K562 (cell line): ENCODE results near the gene CLSTN1. TPM values are rescaled to one million over a fixed set of nuclear protein-coding genes. Genes with fewer than 3 reads are reported as not detected.

Source experiments
- BACH1 ChIP-seq: fragments of 200-800 bp; sonication (Bioruptor generic); IDR thresholded peaks from 2 replicates; pipeline ENCODE4 v1.6.1; 2016; ENCODE audit warnings: missing genetic modification characterization, missing compliant biosample characterization
- CLOCK ChIP-seq: fragments of 250-450 bp; sonication (Bioruptor Pico); IDR thresholded peaks from 2 replicates; pipeline ENCODE4 v1.4.0; 2020; ENCODE audit warnings: mild to moderate bottlenecking, moderate library complexity, borderline replicate concordance
- DMBX1 ChIP-seq: fragments of 250-450 bp; sonication (Bioruptor Pico); IDR thresholded peaks from 2 replicates; pipeline ENCODE4 v1.8.0; 2022; ENCODE audit warnings: inconsistent platforms, mild to moderate bottlenecking, moderate library complexity, borderline replicate concordance
- ESRRB ChIP-seq: fragments of 250-450 bp; sonication (Bioruptor Pico); IDR thresholded peaks from 2 replicates; pipeline ENCODE4 v1.5.0; 2020; ENCODE audit warnings: mild to moderate bottlenecking, moderate library complexity, borderline replicate concordance
- FOXK1 ChIP-seq: sonication (generic); formaldehyde crosslinking; IDR thresholded peaks from 2 replicates; pipeline ENCODE4 v1.8.0; 2022; ENCODE audit warnings: missing genetic modification reagents, mild to moderate bottlenecking, borderline replicate concordance
- JUNB ChIP-seq: fragments of 450-650 bp; formaldehyde crosslinking; conservative IDR thresholded peaks from 2 replicates; pipeline ENCODE4 v1.4.0; 2020; ENCODE audit warnings: mild to moderate bottlenecking
- PHTF2 ChIP-seq: fragments of 250-450 bp; sonication (Bioruptor Pico); IDR thresholded peaks from 2 replicates; pipeline ENCODE4 v1.5.0; 2021; ENCODE audit warnings: mild to moderate bottlenecking
- RBM22 ChIP-seq: fragments of 200-400 bp; formaldehyde crosslinking; IDR thresholded peaks from 2 replicates; pipeline ENCODE4 v1.6.1; 2018; ENCODE audit warnings: low read length, low read depth; ENCODE audit not compliant: poor library complexity, severe bottlenecking
- SMARCE1 ChIP-seq: fragments of 450-650 bp; IDR thresholded peaks from 2 replicates; pipeline ENCODE4 v1.7.1; 2016; ENCODE audit warnings: mild to moderate bottlenecking
- ZNF23 ChIP-seq: fragments of 250-450 bp; sonication (Bioruptor Pico); IDR thresholded peaks from 2 replicates; pipeline ENCODE4 v1.4.0; 2020; ENCODE audit warnings: mild to moderate bottlenecking
- ZNF311 ChIP-seq: fragments of 250-450 bp; sonication (Bioruptor Pico); IDR thresholded peaks from 2 replicates; pipeline ENCODE4 v1.4.0; 2020; ENCODE audit warnings: mild to moderate bottlenecking, moderate library complexity
- ZZZ3 ChIP-seq: fragments of 450-650 bp; IDR thresholded peaks from 2 replicates; pipeline ENCODE4 v1.6.1; 2016; ENCODE audit warnings: antibody characterized with exemption, mild to moderate bottlenecking, moderate library complexity
- polyA plus RNA-seq, 8 experiments: library from polyadenylated mRNA; depleted of rRNA in 4 of 8; stranded (reverse) in 5 of 8; unstranded in 3 of 8; fragments of >200 nt; fragmentation: Nextera tagmentation in 2 of 8; fragmentation: Illumina TruSeq in 1 of 8; extraction: Ambion mirVana in 2 of 8; extraction: Trizol in 1 of 8; gene quantifications; 2 replicates each; pipeline versions ENCODE4 v1.2.1 to v1.2.3, GENCODE V29; 2011 to 2014; ENCODE audit warnings: inconsistent platforms in 1 of 8, missing spikeins in 1 of 8
- total RNA-seq, 7 experiments: library from RNA; depleted of rRNA in 6 of 7; stranded (reverse); fragments of >200 nt in 6 of 7; fragmentation: Illumina TruSeq in 2 of 7; extraction: Trizol in 2 of 7; gene quantifications; 2 replicates each; pipeline versions ENCODE4 v1.2.1 to v1.2.3, GENCODE V29; 2011 to 2021; ENCODE audit warnings: low replicate concordance in 1 of 7
- TF ChIP-seq, protein P1 (sequence below): fragments of 250-450 bp; sonication (Bioruptor Pico); IDR thresholded peaks from 2 replicates; pipeline ENCODE4 v1.8.0; 2022; ENCODE audit warnings: inconsistent platforms, mild to moderate bottlenecking, moderate library complexity, borderline replicate concordance
- TF ChIP-seq, protein P2 (sequence below): fragments of 250-450 bp; sonication (Bioruptor Pico); IDR thresholded peaks from 2 replicates; pipeline ENCODE4 v1.5.1; 2021; ENCODE audit warnings: mild to moderate bottlenecking
- TF ChIP-seq, protein P3 (sequence below): sonication (generic); formaldehyde crosslinking; IDR thresholded peaks from 2 replicates; pipeline ENCODE4 v1.8.0; 2022; ENCODE audit warnings: mild to moderate bottlenecking, missing genetic modification reagents

Gene CLSTN1
- total and polyA plus RNA-seq, 9 of the 15 experiments (the other 6 are each of a cell fraction or from before 2014, with no cell fraction given): 1.1 to 32.5 (median 13.3) TPM

DNA sequence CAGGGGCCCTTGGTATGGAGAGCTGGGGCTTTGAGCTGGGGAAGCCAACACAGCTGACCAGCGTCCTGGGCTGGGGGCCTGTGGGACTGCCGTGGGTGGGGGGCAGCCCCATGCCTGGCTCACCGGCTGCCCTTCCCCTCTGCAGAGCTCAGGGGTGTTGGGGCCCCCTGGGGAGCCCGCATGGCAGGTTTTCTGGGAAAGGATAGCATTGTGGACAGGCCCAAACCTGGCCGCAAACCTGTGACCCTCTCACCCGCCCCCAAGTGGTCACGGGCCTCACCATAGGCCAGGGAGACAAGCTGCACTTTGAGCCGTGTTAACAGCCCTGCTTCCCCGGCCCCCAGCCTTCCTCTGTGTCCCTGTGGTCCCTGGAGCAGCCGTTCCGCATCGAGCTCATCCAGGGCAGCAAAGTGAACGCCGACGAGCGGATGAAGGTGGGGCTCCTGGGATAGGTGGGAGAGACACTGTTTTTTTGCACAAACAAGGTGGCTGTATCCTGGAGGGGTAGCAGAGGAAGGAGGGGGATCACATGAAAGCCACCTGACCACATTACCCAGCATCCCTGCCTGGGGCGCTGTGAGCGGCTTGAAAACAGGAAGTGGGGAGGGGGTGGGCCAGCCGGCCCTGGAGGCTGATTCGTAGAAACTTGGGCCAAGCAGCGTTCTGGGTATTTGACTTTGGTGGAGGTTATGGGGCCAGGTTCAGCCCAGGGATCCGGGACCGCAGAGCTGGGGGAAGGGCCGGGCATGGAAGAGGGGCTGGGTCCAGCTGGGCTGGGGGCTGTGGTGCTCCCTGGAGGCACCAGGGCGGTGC lies 106.4 kb downstream of the CLSTN1 start (continued):
- TF ChIP-seq SMARCE1 (peak; percentile 56; the same call in 1 of the 2 replicates), JUNB (CRISPR knock-in tag) (no peak), ZNF311 (CRISPR knock-in tag) (0 out of 2 replicates have a peak, but pooled peaks have one; percentile 62), ZNF23 (no peak), CLOCK (CRISPR knock-in tag) (no peak), RBM22 (no peak), PHTF2 (CRISPR knock-in tag) (no peak), ZZZ3 (no peak), BACH1 (tag) (peak; percentile 47; the same call in 1 of the 2 replicates), DMBX1 (CRISPR knock-in tag) (peak; percentile 90), ESRRB (CRISPR knock-in tag) (no peak), FOXK1 (CRISPR knock-in tag) (no peak)
- TF ChIP-seq, protein P1, sequence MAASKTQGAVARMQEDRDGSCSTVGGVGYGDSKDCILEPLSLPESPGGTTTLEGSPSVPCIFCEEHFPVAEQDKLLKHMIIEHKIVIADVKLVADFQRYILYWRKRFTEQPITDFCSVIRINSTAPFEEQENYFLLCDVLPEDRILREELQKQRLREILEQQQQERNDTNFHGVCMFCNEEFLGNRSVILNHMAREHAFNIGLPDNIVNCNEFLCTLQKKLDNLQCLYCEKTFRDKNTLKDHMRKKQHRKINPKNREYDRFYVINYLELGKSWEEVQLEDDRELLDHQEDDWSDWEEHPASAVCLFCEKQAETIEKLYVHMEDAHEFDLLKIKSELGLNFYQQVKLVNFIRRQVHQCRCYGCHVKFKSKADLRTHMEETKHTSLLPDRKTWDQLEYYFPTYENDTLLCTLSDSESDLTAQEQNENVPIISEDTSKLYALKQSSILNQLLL (CRISPR knock-in tag): no peak
- TF ChIP-seq, protein P2, sequence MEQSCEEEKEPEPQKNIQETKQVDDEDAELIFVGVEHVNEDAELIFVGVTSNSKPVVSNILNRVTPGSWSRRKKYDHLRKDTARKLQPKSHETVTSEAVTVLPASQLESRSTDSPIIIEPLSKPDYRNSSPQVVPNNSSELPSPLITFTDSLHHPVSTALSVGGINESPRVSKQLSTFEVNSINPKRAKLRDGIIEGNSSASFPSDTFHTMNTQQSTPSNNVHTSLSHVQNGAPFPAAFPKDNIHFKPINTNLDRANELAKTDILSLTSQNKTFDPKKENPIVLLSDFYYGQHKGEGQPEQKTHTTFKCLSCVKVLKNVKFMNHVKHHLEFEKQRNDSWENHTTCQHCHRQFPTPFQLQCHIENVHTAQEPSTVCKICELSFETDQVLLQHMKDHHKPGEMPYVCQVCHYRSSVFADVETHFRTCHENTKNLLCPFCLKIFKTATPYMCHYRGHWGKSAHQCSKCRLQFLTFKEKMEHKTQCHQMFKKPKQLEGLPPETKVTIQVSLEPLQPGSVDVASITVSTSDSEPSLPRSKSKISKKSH: no peak
- TF ChIP-seq, protein P3, sequence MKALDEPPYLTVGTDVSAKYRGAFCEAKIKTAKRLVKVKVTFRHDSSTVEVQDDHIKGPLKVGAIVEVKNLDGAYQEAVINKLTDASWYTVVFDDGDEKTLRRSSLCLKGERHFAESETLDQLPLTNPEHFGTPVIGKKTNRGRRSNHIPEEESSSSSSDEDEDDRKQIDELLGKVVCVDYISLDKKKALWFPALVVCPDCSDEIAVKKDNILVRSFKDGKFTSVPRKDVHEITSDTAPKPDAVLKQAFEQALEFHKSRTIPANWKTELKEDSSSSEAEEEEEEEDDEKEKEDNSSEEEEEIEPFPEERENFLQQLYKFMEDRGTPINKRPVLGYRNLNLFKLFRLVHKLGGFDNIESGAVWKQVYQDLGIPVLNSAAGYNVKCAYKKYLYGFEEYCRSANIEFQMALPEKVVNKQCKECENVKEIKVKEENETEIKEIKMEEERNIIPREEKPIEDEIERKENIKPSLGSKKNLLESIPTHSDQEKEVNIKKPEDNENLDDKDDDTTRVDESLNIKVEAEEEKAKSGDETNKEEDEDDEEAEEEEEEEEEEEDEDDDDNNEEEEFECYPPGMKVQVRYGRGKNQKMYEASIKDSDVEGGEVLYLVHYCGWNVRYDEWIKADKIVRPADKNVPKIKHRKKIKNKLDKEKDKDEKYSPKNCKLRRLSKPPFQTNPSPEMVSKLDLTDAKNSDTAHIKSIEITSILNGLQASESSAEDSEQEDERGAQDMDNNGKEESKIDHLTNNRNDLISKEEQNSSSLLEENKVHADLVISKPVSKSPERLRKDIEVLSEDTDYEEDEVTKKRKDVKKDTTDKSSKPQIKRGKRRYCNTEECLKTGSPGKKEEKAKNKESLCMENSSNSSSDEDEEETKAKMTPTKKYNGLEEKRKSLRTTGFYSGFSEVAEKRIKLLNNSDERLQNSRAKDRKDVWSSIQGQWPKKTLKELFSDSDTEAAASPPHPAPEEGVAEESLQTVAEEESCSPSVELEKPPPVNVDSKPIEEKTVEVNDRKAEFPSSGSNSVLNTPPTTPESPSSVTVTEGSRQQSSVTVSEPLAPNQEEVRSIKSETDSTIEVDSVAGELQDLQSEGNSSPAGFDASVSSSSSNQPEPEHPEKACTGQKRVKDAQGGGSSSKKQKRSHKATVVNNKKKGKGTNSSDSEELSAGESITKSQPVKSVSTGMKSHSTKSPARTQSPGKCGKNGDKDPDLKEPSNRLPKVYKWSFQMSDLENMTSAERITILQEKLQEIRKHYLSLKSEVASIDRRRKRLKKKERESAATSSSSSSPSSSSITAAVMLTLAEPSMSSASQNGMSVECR (CRISPR knock-in tag): no peak; the same call in 1 of the 2 replicates
